OCI-M2 (cell line): ENCODE measurements around the gene CCN2.
"Not testable (repeated sequence)": the region's sequence is repeated elsewhere in the genome, so short reads cannot be mapped to it uniquely, and the experiment has no call there.

Experiments
- DNase-seq: peaks from one replicate; lab custom pipeline; 2025; ENCODE audit not compliant: unreplicated experiment; lab: John Stamatoyannopoulos, UW

Gene CCN2

DNA sequence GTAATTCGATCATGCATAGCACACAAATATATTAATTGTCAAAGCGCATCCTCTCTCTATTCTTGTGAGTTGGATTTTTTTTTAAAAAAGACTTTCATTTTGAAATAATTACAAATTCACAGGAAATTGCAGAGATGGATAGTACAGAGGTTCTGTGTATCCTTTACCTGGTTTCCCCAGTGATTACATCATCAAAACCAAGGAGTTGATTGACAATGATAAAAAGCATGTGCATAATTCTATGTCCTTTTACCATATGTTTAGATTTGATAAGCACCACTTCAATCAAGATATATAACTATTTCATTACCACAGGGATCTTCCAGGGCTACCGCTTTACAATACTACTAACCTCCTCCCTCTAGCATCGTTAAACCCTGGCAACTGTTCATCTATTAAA is 40.2 kb downstream of the CCN2 start:
- no peak for DNase-seq

DNA sequence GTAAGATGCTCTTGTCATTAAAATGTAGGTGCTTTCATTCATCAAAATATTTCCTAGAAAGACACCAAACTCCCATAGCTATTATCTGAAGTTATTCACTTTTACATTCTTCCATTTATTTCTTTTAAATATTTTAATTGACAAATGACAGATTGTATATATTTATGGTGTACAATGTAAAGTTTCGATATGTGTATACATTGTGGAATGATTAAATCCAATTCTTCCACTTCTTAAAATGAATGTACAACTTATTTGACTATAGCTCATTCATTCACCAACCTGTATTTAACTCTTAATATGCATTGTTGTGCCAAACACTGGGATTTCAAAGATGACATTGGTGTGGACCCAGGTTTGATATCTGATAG is 41.0 kb downstream of the CCN2 start:
- DNase-seq = no peak

DNA sequence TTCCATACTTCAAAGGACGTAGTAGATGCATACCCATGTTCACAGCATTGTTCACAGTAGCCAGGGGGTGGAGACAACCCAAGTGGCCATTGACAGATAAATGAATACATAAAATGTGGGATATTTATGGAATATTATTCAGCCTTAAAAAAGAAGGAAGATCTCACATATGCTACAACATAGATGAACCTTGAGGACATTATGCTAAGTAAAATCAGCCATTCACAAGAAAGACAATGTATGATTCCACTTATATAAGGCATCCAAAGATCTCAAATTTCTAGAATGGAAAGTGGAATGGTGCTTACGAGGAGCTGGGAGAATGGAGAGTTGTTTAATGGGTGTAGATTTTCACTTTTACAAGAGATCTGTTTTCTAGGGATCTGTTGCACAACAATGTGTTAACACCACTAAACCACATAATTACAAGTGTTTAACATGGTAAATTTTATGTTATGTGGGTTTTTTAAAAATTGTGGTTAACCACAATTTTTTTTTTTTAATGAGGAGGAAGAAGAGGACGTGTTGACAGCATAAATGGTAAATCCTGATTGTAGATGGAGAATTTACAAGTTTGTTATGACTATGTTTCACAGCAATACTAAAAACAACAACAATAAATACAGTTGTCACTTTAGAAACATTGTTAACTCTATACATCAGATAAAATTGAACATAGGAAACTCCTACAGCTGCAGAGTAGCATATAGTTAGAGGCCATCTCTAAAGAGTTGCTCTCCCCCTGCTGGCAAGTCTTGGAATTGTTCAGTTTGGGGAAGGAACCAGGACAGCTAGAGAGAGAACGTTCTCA is 41.6 kb downstream of the CCN2 start:
- DNase-seq = peak; percentile 68

DNA sequence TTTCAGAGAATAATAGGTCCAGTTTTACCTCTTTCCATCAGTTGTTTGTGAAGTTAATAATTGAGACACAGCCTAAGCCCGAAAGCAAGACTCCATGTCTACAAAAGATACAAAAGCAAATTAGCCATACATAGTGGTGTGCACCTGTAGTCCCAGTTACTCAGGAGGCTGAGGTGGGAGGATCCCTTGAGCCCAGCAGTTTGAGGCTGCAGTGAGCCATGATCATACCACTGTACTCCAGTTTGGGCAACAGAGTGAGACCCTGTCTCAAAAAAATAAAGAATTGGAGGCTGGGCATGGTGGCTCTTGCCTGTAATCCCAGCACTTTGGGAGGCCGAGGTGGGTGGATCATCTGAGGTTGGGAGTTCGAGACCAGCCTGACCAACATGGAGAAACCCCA is 42.4 kb downstream of the CCN2 start:
- not testable (repeated sequence) for DNase-seq

DNA sequence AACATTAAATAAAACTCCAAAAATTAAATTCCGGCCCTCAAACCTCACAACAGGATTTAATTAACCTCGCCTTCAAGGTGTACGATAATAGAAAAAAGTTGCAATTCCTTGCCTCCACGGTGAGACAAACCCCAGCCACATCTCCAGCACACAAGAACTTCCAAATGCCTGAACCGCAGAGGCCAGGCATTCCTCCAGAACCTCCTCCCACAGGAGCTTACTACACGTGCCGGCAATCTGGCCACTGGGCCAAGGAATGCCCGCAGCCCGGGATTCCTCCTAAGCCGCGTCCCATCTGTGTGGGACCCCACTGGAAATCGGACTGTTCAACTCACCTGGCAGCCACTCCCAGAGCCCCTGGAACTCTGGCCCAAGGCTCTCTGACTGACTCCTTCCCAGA is 47.4 kb downstream of the CCN2 start:
- DNase-seq = not testable (repeated sequence)

DNA sequence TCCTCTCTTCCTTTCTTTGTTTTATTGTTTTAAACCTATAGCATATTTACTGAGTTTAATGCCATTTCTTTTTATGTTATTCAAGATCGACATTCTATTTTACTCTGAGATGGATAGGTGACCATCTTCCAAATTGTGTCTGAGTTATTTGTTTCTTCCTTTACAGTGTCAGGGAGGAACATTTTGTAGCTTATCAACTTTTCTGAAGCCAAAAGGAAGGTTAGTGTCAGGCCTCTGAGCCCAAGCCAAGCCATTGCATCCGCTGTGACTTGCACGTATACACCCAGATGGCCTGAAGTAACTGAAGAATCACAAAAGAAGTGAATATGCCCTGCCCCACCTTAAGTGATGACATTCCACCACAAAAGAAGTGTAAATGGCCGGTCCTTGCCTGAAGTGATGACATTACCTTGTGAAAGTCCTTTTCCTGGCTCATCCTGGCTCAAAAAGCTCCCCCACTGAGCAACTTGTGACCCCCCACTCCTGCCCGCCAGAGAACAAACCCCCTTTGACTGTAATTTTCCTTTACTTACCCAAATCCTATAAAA is 49.8 kb downstream of the CCN2 start:
- not testable (repeated sequence) for DNase-seq

DNA sequence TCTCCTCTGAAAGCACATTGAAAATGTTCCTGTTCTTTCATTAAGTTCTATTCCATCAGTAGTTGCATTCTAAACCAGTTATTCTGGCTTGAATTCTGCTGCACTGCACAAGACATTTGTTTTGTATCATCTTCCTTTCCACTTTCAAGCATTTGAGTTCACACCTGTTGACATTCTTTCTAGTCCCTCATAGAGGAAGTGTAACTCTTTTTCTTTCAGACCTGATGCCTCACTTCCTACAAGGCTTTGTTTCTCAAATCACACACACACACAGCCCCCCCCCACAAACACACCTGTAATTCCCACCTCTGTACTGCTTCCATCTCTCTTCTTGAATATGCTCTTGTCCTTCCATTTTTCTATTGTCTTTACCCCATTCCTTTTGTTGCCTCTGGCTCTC is 50.9 kb downstream of the CCN2 start:
- no peak for DNase-seq

DNA sequence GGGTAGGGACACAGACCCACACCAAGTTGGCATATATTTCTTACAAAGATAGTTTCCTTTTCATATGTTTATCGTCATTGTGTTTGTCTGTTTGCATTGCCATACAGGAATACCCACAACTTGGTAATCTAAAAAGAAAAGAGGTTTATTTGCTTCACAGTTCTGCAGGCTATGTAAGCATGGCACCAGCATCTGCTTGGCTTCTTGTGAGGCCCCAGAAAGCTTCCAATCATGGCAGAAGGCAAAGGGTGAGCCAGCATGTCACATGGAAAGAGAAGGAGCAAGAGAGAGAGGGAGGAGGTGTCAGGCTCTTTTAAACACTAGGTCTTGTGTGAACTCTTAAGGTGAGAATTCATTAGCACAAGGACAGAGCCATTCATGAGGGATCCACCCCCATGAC is 52.5 kb downstream of the CCN2 start:
- DNase-seq = no peak
